Brain pericyte (primary cell): ENCODE data around the gene STK16.
A peak's percentile ranks its signal among the peaks of the same experiment; 100 is the strongest.

ENCODE experiments used
- DNase-seq: peaks from one replicate; pipeline ENCODE4 v3.0.0-alpha.2; 2012; ENCODE audit warnings: low read depth, low spot score

Gene STK16

GRCh38 chr2:219289195-219289536, 43.9 kb downstream of the STK16 start:
- DNase-seq: no peak

- peak; percentile 77 for DNase-seq
Measured at GRCh38 chr2:219289537-219290361, 44.5 kb downstream of the STK16 start.

GRCh38 chr2:219290381-219291171, 45.3 kb downstream of the STK16 start:
- DNase-seq: no peak

GRCh38 chr2:219291394-219291793, 46.1 kb downstream of the STK16 start:
- DNase-seq: no peak

GRCh38 chr2:219291910-219292490, 46.7 kb downstream of the STK16 start:
- DNase-seq: no peak

- DNase-seq: no peak
Measured at GRCh38 chr2:219292616-219293015, 47.3 kb downstream of the STK16 start.

- DNase-seq: no peak
Measured at GRCh38 chr2:219293736-219294231, 48.5 kb downstream of the STK16 start.

- DNase-seq: no peak
Measured at GRCh38 chr2:219294356-219295351, 49.4 kb downstream of the STK16 start.

- no peak for DNase-seq
Measured at GRCh38 chr2:219296142-219296541, 50.9 kb downstream of the STK16 start.

GRCh38 chr2:219296631-219297391, 51.5 kb downstream of the STK16 start:
- no peak for DNase-seq

- DNase-seq: no peak
Measured at GRCh38 chr2:219297766-219298456, 52.6 kb downstream of the STK16 start.

GRCh38 chr2:219298759-219299371, 53.6 kb downstream of the STK16 start:
- DNase-seq: no peak

- no peak for DNase-seq
Measured at GRCh38 chr2:219299372-219299760, 54.1 kb downstream of the STK16 start.
